ENCODE data around the gene ZNF892.
"Not testable (repeated sequence)": the region's sequence is repeated elsewhere in the genome, so short reads cannot be mapped to it uniquely, and the experiment has no call there.

The ZNF892 gene

DNA sequence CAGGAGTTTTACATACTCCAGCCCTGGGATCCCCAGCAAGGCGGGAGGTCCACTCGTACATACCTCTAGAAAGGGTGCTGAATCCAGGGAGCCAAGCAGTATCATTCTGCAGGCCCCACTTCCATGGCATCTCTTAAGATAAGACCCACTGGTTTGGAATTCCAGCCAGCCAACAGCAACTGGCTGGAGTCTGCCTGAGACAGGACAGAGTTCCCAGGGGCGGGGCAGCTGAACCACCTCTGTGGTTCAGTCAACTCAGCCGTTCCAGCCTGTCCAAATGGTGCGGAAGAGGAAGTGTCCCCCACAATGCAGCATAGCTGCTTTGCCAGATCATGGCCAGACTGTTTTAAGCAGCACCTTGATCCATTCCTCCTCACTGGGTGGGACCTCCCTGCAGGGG is 33.2 kb downstream of the ZNF892 start:
- DNase-seq (ENCODE audit: extremely low spot score): no peak
- CTCF ChIA-PET: no interaction called here
- TF ChIP-seq L3MBTL2 (conservative IDR thresholded peaks at IDR 0.05) (no peak), FOXK2 (IDR thresholded peaks at IDR 0.05) (no peak), ARNT (IDR thresholded peaks at IDR 0.05) (no peak), TARDBP (IDR thresholded peaks at IDR 0.05) (no peak), ELF4 (IDR thresholded peaks at IDR 0.05) (no peak), FOXM1 (IDR thresholded peaks at IDR 0.05; ENCODE audit: borderline replicate concordance) (no peak), LEF1 (IDR thresholded peaks at IDR 0.05; ENCODE audit: borderline replicate concordance) (no peak), FOXA1 (IDR thresholded peaks at IDR 0.05) (no peak), HDGF (IDR thresholded peaks at IDR 0.05; ENCODE audit: borderline replicate concordance) (no peak), PKNOX1 (IDR thresholded peaks at IDR 0.05) (no peak), SUZ12 (IDR thresholded peaks at IDR 0.05) (no peak)
- POLR2A ChIA-PET: no interaction called here

- POLR2A ChIA-PET; DNase-seq (ENCODE audit: extremely low spot score); CTCF ChIA-PET: not testable (repeated sequence)
Measured at GRCh38 chr2:95242084-95242483, 34.8 kb downstream of the ZNF892 start.

Measured in HEK293T (cell line).